ENCODE measurements around the gene RBMXL2. TPM values are rescaled to one million over a fixed set of nuclear protein-coding genes. Genes with fewer than 3 reads are reported as not detected.

RBMXL2 gene
- total and polyA plus RNA-seq, 4 donors: 0.55 to 1.5 (median 1.2) TPM

GRCh38 chr11:7079545-7080135, 9.2 kb upstream of the RBMXL2 start:
- WGBS (ENCODE audit: insufficient coverage): 92% methylated on average over 7 of the region's 7 CpGs
- DNase-seq (ENCODE audit: low read depth in 4 of 6, low spot score in 6 of 6): no peak
- Histone ChIP-seq H3K9me3 (ENCODE audit: control insufficient read depth, insufficient read depth, low read length) (no peaks in the 10 kb centered on the region), H3K36me3 (ENCODE audit: control insufficient read depth, insufficient read depth, low read length) (no peaks in the 10 kb centered on the region), H3K4me1 (ENCODE audit: control insufficient read depth, insufficient read depth, low read length) (no peaks in the 10 kb centered on the region), H3K27me3 (ENCODE audit: control insufficient read depth, insufficient read depth, low read length) (no peaks in the 10 kb centered on the region), H3K4me3 (ENCODE audit: low read depth, low read length) (no peak overlapping the region), H3K27ac (ENCODE audit: low read depth, low read length) (no peak overlapping the region)

- Histone ChIP-seq H3K4me3 (ENCODE audit: low read depth, low read length) (no peak overlapping the region), H3K27me3 (ENCODE audit: control insufficient read depth, insufficient read depth, low read length) (no peaks in the 10 kb centered on the region), H3K4me1 (ENCODE audit: control insufficient read depth, insufficient read depth, low read length) (no peaks in the 10 kb centered on the region), H3K27ac (ENCODE audit: low read depth, low read length) (no peak overlapping the region), H3K36me3 (ENCODE audit: control insufficient read depth, insufficient read depth, low read length) (no peaks in the 10 kb centered on the region), H3K9me3 (ENCODE audit: control insufficient read depth, insufficient read depth, low read length) (no peaks in the 10 kb centered on the region)
- no peak for DNase-seq (ENCODE audit: low read depth in 4 of 6, low spot score in 6 of 6)
- WGBS (ENCODE audit: insufficient coverage): 90% methylated on average over 4 of the region's 4 CpGs
Observed at GRCh38 chr11:7080900-7081299, 7.9 kb upstream of the RBMXL2 start.

- Histone ChIP-seq H3K4me3 (ENCODE audit: low read depth, low read length) (no peak overlapping the region), H3K9me3 (ENCODE audit: control insufficient read depth, insufficient read depth, low read length) (no peaks in the 10 kb centered on the region), H3K27me3 (ENCODE audit: control insufficient read depth, insufficient read depth, low read length) (no peaks in the 10 kb centered on the region), H3K4me1 (ENCODE audit: control insufficient read depth, insufficient read depth, low read length) (no peaks in the 10 kb centered on the region), H3K27ac (ENCODE audit: low read depth, low read length) (no peak overlapping the region), H3K36me3 (ENCODE audit: control insufficient read depth, insufficient read depth, low read length) (no peaks in the 10 kb centered on the region)
- no CpG with 5 or more reads among the region's 1 CpG for WGBS (ENCODE audit: insufficient coverage)
- DNase-seq (ENCODE audit: low read depth in 4 of 6, low spot score in 6 of 6): no peak
Observed at GRCh38 chr11:7081441-7081840, 7.4 kb upstream of the RBMXL2 start.

GRCh38 chr11:7089328-7090251, 792 bp downstream of the RBMXL2 start:
- Histone ChIP-seq H3K27ac (ENCODE audit: low read depth, low read length) (no peak overlapping the region), H3K9me3 (ENCODE audit: control insufficient read depth, insufficient read depth, low read length) (no peaks in the 10 kb centered on the region), H3K4me3 (ENCODE audit: low read depth, low read length) (no peak overlapping the region), H3K36me3 (ENCODE audit: control insufficient read depth, insufficient read depth, low read length) (peaks cover 4% of the 10 kb centered on the region), H3K27me3 (ENCODE audit: control insufficient read depth, insufficient read depth, low read length) (peaks cover 2% of the 10 kb centered on the region), H3K4me1 (ENCODE audit: control insufficient read depth, insufficient read depth, low read length) (peaks cover 4% of the 10 kb centered on the region)
- 83% methylated on average over 111 of the region's 111 CpGs for WGBS (ENCODE audit: insufficient coverage)
- no peak for DNase-seq (ENCODE audit: low read depth in 4 of 6, low spot score in 6 of 6)

GRCh38 chr11:7098235-7098832, 9.5 kb downstream of the RBMXL2 start:
- Histone ChIP-seq H3K36me3 (ENCODE audit: control insufficient read depth, insufficient read depth, low read length) (no peaks in the 10 kb centered on the region), H3K27ac (ENCODE audit: low read depth, low read length) (no peak overlapping the region), H3K4me3 (ENCODE audit: low read depth, low read length) (no peak overlapping the region), H3K4me1 (ENCODE audit: control insufficient read depth, insufficient read depth, low read length) (no peaks in the 10 kb centered on the region), H3K27me3 (ENCODE audit: control insufficient read depth, insufficient read depth, low read length) (peaks cover 3% of the 10 kb centered on the region), H3K9me3 (ENCODE audit: control insufficient read depth, insufficient read depth, low read length) (no peaks in the 10 kb centered on the region)
- no CpG with 5 or more reads among the region's 2 CpGs for WGBS (ENCODE audit: insufficient coverage)
- DNase-seq (ENCODE audit: low read depth in 4 of 6, low spot score in 6 of 6): peak in 5 of 6 donors; percentile 31 to 90 (median 56)

GRCh38 chr11:7115780-7116179, 27.0 kb downstream of the RBMXL2 start:
- Histone ChIP-seq H3K9me3 (ENCODE audit: control insufficient read depth, insufficient read depth, low read length) (no peaks in the 10 kb centered on the region), H3K4me1 (ENCODE audit: control insufficient read depth, insufficient read depth, low read length) (no peaks in the 10 kb centered on the region), H3K27me3 (ENCODE audit: control insufficient read depth, insufficient read depth, low read length) (no peaks in the 10 kb centered on the region), H3K27ac (ENCODE audit: low read depth, low read length) (no peak overlapping the region), H3K4me3 (ENCODE audit: low read depth, low read length) (no peak overlapping the region), H3K36me3 (ENCODE audit: control insufficient read depth, insufficient read depth, low read length) (no peaks in the 10 kb centered on the region)
- no peak for DNase-seq (ENCODE audit: low read depth in 4 of 6, low spot score in 6 of 6)
- no CpG with 5 or more reads among the region's 1 CpG for WGBS (ENCODE audit: insufficient coverage)

- no peaks in the 10 kb centered on the region for H3K4me1 ChIP-seq (ENCODE audit: control insufficient read depth, insufficient read depth, low read length)
- no peaks in the 10 kb centered on the region for H3K27me3 ChIP-seq (ENCODE audit: control insufficient read depth, insufficient read depth, low read length)
- no peak for DNase-seq (ENCODE audit: low read depth in 4 of 6, low spot score in 6 of 6)
- WGBS (ENCODE audit: insufficient coverage): no CpG with 5 or more reads among the region's 3 CpGs
- H3K27ac ChIP-seq (ENCODE audit: low read depth, low read length): no peak overlapping the region
- no peaks in the 10 kb centered on the region for H3K9me3 ChIP-seq (ENCODE audit: control insufficient read depth, insufficient read depth, low read length)
- H3K36me3 ChIP-seq (ENCODE audit: control insufficient read depth, insufficient read depth, low read length): no peaks in the 10 kb centered on the region
- H3K4me3 ChIP-seq (ENCODE audit: low read depth, low read length): no peak overlapping the region
Observed at GRCh38 chr11:7116370-7116769, 27.6 kb downstream of the RBMXL2 start.

GRCh38 chr11:7138051-7138450, 49.3 kb downstream of the RBMXL2 start:
- H3K4me1 ChIP-seq (ENCODE audit: control insufficient read depth, insufficient read depth, low read length): no peaks in the 10 kb centered on the region
- no peaks in the 10 kb centered on the region for H3K27me3 ChIP-seq (ENCODE audit: control insufficient read depth, insufficient read depth, low read length)
- 73% methylated on average over 1 of the region's 1 CpG for WGBS (ENCODE audit: insufficient coverage)
- H3K27ac ChIP-seq (ENCODE audit: low read depth, low read length): no peak overlapping the region
- peak in 5 of 6 donors; percentile 10 to 67 (median 23) for DNase-seq (ENCODE audit: low read depth in 4 of 6, low spot score in 6 of 6)
- no peaks in the 10 kb centered on the region for H3K9me3 ChIP-seq (ENCODE audit: control insufficient read depth, insufficient read depth, low read length)
- no peak overlapping the region for H3K4me3 ChIP-seq (ENCODE audit: low read depth, low read length)
- H3K36me3 ChIP-seq (ENCODE audit: control insufficient read depth, insufficient read depth, low read length): no peaks in the 10 kb centered on the region
